ENCODE results near the gene PDIA6.
A peak's percentile ranks its signal among the peaks of the same experiment; 100 is the strongest.

- TF ChIP-seq CTCF (IDR thresholded peaks at IDR 0.05; ENCODE audit: low read length): peak; percentile 11; the same call in 1 of the 2 replicates
- TF ChIP-seq EZH2 (IDR thresholded peaks at IDR 0.05; ENCODE audit: borderline replicate concordance, low read length): no peak
Observed at GRCh38 chr2:10814571-10815331, 2.2 kb upstream of the PDIA6 start.
